Activated T-cell treated with anti-CD3 and anti-CD28 coated beads for 48 hours (primary cell): Measurements from ENCODE around the gene ST6GAL1.

ENCODE experiments used
- DNase-seq: peaks from one replicate; pipeline ENCODE4 v3.0.0-alpha.2; 2020; ENCODE audit warnings: low read depth

ST6GAL1 gene

DNA sequence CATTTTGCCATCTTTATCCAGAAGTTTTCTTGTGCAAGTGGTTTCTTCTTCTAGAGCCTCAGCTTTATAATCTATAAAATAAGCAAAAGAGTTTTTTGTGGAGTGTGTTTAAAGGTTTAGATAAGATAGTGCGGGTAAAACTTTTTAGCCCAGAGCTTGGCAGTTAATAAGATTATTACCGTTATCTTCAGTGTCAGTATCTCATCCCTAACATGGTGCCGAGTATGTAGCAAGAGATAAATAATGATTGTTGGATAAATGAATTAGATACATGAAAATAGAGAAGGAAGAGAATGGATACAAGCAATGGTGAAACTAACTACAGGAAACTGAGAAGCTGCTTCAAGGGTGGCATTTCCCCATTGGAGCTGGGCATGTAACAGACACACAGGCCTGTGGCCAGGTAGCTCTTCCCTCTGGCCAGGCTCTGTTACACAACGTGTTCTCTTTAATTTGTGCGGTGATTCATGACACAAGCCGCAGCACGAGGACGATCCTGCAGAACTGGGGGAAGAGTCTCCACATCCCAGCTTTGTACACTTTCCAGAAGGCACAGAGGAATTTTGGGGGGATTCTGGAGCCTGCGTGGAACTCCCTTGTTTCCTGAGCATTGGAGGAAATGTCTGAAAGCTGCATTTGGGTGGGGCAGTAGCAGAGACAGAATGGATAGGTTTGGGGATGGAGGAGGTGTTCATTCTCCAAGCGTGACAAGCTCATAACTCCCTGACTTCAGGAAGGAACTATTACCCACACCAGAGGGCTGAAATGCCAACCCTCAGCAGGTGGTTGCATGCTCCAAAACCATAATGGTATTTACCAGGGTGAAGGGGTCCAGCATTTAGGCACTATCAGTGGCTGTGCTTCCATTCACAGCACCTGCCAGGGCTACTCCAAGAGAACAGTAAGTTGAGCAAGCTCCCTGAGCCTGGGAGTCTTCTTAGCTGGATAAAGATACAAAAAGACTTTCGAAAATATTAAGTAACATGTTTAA is 14.2 kb upstream of the ST6GAL1 start:
- DNase-seq = no peak

DNA sequence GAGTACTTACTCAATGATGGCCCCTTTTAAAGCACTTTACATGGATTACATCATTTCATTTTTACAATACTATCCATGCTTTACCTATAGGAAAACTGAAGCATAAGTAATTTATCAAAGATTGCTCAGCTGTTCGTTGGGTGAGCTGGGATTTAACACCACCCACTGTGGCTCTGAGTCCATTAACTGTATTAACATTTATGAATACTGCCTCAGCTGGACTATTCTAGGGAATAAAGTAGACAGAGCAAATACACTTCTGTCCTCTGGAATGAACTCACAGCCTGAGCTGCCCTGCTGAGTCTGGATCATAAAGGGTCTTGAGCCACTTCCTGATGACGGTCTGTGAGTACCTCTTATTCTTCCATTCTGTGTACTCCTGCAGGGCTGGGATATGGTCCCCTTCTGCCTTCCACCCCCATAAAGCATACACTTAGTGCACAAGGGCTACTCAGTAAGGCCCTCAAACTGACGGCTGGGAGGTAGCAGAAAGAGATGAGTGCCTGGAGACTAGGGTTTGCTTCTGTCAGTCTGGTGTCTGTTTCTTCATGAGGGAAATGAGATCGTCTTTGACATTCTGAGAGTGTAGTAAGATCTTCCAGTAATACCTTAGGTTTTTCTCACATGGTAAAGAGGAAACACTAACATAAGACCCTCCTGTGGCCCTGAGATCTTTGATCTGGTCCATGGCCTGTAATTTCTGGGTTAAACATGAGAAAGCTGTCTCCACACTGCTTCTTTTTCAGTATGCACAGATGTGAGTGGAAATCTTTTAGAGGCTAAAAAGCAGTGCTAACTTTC is 12.6 kb upstream of the ST6GAL1 start:
- DNase-seq = no peak

DNA sequence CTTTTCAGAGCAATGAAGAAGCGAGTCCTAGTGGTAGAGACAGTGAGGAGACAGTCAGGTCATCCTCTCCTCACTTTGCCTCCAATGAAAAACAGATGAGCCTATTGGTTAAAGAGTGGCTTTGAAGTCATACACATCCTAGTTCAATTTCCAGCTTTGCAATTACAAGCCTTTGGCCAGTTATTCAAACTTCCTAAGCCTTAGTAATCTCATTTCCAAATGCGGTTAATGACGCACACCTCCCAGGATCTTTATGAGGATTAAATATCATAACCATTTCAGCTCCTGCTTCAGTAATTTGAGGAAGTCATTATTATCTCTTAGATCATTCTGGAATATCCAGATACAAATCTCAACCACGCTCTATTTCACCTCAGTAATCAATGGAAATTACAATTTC is 10.0 kb upstream of the ST6GAL1 start:
- DNase-seq = no peak

DNA sequence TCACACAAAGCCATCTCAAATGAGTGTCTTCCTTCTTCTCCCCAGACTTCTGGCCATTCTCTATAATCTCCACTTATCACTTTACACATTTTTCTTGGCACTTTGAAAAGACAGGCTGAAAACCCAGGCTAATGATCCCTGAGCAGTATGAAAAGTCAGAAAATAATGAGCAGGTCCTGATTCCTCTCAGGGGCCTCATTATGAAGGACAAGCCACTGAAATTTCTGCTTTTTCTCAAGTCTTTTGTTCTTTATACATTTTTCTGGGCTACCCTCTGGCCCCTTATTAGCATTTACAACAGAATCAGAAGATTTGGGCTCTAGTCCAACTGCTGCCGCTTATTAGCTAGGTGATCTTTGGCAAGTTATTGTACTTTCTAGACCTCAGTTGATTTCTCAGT is 9.5 kb upstream of the ST6GAL1 start:
- no peak for DNase-seq

DNA sequence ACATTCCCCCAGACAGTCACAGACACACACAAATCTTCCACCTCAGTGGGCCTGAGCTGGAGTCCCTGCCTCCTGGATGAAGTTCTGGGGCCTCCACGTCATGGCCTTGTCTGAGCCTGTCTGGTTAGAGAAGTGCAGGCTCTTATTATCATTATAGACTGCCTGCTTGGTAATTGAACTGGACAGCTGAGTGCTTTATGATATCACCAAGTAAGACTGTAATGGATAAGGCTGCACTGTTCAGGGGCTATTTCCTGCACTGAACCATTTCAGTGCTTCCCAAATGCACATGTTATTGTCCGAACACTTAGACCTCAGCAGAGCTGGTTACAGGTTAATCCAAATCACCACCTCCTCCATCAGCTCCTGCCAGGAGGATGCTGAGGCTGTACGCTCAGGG is 8.7 kb upstream of the ST6GAL1 start:
- no peak for DNase-seq

DNA sequence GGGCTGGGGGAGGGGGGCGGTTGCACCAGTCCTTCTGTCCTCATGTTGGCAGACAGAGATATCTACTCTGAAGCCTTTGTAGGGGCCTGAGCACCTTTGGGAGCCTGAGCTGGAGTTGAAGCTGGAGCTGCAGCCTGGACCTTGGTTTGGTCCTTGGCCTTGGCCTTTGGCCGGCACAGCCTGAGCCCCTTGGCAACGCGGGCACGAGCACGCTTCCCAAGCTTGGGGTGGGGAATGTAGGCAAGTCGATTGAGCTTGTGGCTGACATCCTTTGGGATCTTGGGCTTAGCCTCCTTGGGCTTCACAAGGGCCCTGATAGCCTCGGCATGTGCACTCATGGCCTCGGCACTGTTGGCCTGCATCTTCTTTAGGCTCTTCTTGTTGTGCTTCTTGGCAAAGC is 8.1 kb upstream of the ST6GAL1 start:
- no peak for DNase-seq

DNA sequence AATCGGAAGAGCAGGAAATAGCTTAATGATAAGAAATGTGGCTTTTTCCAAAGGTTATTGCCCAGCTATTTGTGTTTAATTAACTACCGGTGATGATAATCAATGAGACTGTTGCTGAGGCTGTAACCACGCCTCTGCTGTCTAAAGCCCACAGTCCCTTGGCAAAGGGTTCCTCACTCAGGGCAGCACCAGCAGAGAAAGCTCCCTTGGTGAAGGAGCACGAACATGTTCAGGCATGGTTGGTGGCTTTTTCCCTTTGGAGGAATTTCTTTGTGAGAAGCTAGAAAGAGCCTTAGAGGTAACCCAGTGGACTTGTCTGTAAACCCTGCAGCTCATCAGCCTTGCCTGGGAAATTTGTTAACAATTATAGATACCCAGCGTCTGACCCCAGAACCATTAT is 7.5 kb upstream of the ST6GAL1 start:
- DNase-seq = no peak

DNA sequence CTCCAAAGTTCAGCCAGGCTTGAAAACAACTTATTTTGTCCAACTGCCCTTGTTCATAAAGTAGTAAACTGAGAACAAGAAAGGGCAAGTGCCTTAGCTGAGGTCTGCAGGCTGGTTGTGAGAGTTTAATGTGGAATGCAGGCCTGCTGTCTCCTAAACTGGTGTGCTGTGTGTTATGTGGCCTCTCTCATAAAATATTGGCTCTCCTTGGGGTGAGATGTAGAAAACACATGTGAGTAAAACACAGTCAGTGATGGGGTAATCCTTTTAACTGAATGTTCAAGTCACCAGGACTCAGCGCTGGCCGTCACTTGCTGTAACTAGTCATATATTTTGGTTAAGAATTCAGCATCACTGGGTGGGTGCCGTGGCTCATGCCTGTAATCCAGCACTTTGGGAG is 7.1 kb upstream of the ST6GAL1 start:
- DNase-seq = no peak

DNA sequence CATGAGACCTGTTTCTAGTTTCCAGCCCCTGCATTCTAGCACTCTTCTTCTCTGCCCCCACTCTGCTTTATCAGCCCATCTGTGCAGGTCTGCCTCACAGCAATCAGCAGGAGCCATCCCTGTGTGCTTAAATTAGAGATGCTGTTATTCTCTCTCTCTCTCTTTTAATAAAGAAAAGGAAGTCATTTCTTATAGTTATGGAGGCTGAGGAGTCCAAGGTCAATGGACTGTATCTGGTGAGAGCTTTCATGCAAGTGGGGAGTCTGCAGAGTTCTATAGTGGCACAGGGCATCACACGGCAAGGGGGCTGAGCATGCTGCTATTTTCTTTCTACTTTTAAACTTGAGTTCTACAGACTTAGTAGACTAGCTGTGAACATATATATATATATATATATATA is 4.5 kb upstream of the ST6GAL1 start:
- no peak for DNase-seq

DNA sequence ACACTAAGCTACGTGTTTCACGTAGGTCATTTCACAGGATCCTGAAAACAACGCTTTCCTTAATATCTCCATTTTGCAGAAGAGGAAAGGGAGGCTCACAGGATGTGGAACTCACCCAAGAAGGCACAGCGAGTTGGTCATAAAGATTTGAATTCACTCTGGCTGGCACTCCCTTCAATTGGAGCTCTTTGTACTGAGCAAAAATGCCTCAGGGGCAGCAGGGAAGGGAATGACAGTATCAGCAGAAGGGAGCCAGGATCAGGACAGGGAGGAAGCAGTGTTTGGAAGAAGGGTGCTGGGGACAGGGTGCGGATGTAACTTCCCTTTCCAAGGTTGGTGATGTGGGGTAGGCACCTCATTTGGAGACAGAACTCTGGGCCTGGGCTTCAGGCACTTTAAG is 1.1 kb upstream of the ST6GAL1 start:
- no peak for DNase-seq

DNA sequence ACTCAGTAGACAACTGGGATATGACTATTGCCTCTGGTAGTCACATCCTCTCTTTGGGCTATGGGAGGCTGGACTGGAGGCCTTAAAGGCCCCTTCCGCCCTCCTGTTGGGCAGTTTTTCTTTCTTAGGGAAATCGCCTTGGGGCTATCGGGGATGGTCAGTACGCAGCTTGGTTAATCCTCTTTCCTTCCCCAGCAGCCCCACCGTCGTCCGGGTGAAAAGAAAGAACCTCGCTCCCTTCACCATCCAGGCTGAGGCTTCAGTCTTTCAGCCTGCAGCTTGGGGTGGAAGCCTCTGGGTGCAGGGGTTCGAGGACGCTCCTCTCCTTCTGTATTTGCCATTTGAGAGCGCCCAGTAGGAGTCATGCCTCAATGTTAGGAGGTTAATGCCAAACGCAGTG is 641 bp upstream of the ST6GAL1 start:
- DNase-seq = no peak

DNA sequence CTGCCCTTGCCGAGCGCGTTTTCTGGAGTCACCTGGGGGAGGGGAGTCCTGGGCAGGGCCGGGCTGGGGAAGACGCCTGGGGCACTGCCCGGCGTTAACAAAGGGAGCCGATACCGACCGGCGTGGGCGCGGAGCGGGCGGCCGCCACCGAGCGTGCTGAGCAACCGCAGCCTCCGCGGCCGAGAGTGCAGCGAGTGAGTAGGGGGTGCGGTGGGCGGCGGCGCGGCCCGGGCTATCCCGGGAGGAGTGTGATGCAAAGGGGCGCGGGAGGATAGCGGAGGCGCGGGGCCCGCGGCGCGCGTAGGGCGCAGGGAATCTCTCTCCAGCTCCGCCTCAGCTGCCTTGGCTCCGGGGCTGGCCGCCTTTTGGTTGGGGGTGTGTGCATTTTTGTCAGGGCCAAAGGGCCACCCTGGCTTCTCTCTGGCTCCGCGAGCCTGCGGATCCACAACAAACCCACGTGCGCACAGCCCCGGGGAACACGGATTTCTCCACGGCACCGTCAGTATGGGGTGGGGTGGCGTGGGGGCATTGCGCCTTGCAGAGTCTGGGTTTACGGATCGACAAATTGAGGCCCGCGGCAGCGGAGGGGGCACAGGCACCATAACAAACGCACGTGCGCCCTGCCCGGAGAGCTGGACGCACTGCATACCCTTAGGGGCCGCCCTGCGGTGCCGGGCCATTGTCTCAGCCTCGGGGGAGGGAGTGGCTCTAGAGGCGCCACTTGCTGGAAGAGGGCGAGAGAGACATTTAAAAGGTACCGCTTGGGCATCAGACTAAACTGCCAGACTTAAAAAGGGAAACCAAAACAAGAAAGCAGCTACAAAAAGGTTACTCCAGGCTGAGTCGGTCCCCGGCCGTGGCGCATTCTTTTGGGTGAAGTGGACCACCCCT is 560 bp downstream of the ST6GAL1 start:
- DNase-seq = peak; percentile 49

DNA sequence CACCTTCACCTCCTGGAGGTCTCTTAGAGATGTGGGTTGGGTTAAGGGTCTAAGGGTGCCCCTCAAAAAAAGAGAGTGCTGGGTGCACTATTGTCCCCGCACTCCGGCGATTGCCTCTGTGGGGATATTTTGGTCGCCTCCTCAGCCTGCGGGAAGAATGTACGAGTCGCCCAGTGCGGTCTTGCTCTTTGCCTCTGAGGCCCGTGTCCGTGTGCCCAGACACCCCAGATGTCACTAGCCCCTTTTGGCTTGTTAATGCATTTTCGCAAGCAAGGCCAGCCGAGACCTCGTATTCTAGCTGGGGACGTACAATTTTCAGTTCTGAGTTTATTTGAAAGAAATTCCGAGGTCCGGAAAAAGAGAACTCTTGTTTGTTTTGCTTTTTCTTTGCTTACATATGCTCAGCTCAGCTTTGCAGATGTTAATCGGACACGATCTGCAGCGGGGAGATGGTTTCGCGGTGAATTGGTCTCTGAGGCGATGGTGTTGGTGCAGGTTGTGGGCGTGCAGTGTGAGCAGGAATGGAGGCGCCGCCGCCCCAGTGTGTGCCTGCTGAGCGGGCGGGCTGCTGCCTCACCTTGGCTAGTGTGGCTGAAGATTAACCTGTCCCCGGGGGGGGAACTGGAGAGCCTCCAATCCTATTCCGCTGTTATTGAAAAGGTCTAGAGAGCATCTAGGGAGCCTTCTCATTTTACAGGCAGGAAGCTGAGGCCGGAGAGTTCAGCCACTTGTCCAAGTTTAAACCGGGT is 1.4 kb downstream of the ST6GAL1 start:
- peak; percentile 73 for DNase-seq

DNA sequence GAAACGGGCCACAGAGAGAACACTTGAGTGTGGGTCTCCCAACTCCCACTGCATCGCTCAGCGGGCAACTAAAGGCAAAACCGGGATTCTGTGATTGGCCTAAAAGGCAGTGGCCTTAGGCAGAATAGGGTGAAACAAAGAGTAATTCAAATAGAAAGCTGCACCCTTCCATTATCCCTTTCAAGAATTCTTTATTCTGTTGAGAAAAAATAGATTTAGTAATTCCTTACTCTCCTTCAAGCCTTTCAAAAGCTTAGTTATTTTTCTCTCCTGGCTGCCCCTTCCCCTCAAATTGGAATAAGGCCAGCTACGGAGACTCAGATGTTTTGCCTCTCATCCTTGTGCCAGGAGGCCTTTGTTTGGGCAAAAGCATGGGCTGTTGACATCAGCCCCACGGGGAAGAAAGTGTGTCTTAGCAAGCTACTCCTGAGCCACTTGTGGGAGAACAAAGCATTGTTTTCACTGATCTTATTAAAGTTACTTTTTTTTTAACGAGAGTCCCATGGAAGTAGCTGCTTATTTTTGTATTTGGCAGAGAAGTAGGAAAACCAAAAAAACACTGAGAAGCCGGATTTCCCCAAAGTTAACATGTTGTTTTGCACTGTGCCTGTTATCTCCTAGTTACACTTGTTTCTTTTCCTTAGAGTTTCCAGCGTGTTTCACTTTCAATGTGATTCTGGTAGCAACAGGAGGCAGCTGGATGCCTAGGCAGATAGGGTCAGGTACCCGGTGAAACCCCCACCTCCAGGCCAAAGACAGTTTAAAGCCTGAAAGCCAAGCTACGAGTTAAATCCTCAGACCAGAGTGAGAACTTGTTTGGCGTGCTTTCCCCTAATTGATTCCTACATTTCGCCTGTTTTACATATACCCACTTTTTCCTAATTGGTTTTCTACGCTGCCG is 2.2 kb downstream of the ST6GAL1 start:
- DNase-seq = no peak

DNA sequence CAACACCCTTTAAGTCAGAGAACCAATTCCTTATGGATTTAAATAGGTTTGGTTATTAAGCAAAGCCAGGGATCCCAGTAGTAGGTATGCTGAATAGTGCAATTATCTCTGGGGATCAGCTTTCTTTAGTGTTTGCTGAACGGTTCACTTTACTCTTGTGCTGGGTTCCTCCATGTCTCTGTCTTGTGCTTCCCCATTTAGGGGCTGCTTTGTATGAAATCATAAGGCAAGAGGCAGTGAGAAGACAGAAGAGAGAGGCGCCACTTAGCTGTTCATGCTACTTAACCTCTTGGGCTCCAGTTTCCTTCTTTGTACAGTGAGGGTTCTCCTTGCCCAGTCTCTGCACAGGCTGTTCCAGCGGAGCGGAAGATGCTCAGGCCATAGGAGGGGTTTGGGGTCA is 3.5 kb downstream of the ST6GAL1 start:
- DNase-seq = no peak

DNA sequence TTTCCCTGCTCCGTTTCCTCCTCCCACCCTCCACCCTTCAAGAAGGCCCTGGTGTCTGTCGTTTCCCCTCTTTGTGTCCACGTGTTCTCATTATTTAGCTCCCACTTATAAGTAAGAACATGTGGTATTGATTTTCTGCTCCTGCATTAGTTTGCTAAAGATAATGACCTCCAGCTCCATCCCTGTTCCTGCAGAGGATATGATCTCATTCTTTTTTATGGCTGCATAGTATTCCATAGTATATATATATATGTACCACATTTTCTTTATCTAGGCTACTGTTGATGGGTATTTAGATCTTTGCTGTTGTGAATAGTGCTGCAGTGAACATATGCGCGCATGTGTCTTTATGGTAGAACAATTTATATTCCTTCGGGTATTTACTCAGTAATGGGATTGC is 4.8 kb downstream of the ST6GAL1 start:
- no peak for DNase-seq

DNA sequence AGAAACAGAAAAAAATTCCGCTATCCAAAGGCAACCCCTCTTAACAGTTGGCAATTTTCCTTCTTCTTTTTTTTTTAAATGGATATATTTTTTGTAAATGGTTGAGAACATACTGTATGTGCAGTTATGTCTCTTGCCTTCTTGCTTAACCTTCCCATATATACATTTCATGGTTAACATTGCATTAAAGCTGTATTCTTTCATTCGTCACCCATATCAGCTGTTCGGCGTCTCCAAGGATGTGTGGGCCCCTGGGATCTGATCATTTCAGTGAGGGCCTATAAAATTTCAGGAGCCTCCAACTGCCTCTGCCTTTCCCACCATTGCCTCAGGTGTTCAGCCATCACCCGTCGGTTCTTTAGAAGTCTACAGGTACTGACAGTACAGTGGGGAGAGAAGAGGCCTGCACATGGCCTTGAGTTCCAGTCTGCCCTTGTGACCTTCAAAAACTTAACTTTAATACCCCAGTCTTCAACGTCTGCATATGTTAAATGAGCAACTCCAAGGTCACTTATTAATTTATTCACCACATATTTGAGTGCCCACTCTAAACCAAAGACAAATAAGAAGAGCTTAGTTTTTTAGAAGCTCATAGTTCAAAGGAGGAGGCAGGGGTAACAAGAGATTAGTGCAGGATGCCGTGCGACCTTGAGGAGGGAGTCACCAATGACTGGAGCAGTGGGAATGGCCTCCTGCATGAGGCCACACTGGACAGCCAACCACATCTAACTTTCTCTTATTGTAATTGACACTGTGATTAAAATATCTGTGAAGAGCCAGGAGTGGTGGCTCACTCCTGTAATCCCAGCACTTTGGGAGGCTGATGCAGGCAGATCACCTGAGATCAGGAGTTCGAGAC is 6.9 kb downstream of the ST6GAL1 start:
- DNase-seq = no peak

DNA sequence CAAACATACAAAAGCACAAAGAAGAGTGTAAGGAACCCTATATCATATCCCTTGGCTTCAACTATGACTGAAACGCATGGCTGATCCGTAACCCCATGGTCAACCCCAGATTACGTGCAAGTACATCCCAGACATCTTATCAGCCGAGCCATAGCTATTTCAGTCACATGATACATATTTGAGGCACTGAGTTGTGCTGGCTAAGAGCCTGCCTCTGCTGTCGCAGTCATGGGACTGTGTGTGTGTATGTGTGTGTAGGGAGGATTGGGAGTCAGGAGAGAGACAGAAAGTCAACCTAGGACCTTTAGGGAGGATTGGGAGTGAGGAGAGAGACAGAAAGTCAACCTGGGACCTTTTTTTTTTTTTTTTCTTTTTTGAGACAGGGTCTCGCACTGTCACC is 8.4 kb downstream of the ST6GAL1 start:
- no peak for DNase-seq

DNA sequence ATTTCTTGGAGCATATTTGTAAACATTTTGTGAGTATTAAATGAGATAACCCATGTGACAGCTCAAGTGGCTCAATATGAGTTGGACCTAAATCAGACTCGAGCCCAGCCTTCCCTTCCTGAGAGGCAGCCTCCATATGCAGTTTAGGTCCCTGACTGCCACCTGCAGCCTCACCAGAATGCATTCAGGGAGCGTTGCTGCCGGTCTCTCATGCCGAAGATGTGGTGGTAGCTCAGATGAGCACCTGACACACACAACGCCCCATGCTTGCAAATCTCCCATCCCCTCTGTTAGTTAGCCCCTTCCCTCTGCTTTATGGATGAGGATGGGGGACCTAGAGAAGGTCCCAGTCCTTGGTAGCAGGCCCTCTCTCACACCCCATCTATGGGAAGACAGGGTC is 9.2 kb downstream of the ST6GAL1 start:
- no peak for DNase-seq
